Measurements from ENCODE around the gene ZSCAN31. TPM values are rescaled to one million over a fixed set of nuclear protein-coding genes. Genes with fewer than 3 reads are reported as not detected.
A peak's percentile ranks its signal among the peaks of the same experiment; 100 is the strongest.
"Not testable (repeated sequence)": the region's sequence is repeated elsewhere in the genome, so short reads cannot be mapped to it uniquely, and the experiment has no call there.

ZSCAN31 gene
- 0.56 TPM for polyA plus RNA-seq

DNA sequence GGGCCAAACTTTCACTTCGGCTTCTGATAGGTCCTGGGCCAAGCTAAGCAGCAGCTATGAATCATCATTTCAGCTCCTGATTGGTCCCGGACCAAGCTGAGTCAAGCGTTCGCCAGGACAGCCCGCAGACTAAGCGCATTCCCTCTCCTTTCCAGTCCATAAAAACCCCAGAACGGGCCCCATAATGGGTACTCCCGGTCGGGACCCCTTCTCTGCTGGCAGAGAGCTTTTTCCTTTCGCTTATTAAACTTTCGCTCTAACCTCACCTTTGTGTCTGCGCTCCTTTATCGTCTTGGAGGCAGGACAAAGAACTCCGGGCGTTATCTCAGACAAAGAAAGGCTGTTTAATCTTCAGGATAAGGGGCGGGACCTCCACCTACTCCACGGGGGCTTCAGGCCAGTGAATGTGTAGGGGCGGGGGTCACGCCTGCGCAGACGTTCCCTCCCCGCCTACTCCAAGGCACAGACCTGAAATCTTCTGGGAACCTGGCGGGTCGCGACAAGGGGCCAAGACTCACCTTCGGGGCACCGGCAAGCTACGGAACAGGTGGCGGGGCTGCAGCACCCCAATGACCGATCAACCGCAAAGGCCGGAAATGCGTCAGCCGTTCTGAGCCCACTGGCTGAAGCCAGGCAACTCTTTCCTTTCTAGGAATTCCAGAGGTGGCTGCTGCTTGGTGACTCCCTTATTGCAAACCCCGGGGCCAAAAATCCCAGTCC, at the start of gene ZSCAN31:
Gene ZSCAN31, minus strand, starts transcription at position 585 of the 720 bp plus-strand sequence. CDS start 6,465 bp downstream, outside the sequence.
- Mint-ChIP-seq H3K27ac (no peak within 1 kb of the TSS), H3K27me3 (no peaks in the 10 kb centered on the region), H3K36me3 (no peaks in the 10 kb centered on the region), H3K4me3 (peak within 1 kb of the TSS in 1 of 4 donors; percentile 29), H3K9me3 (peaks cover 0 to 11% (median 8%) of the 10 kb centered on the region in 3 donors), H3K4me1 (no peaks in the 10 kb centered on the region)

DNA sequence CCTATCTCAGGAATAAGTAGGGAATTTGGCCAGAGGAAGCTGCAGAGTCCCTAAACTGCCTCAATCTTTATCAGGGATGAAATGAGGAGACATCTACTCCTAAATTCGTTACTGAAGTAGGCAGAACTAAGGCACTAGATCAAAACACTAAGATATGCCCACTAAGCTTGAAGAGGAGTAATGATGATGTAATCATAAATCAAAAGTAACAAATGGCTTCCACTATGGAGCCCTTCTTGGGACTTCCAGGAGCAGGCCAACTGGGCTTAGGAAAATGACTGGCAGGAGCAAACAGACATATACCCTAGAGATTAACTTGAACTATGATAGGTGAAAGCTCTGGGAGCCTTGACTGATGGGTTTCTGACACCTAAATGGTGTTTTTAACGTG, 48.2 kb upstream of the ZSCAN31 start:
- Mint-ChIP-seq H3K27ac (no peak overlapping the region), H3K27me3 (no peaks in the 10 kb centered on the region), H3K36me3 (peaks cover 24% of the 10 kb centered on the region), H3K9me3 (no peaks in the 10 kb centered on the region), H3K4me3 (no peak overlapping the region), H3K4me1 (peaks cover 13 to 21% (median 15%) of the 10 kb centered on the region in 3 donors)

DNA sequence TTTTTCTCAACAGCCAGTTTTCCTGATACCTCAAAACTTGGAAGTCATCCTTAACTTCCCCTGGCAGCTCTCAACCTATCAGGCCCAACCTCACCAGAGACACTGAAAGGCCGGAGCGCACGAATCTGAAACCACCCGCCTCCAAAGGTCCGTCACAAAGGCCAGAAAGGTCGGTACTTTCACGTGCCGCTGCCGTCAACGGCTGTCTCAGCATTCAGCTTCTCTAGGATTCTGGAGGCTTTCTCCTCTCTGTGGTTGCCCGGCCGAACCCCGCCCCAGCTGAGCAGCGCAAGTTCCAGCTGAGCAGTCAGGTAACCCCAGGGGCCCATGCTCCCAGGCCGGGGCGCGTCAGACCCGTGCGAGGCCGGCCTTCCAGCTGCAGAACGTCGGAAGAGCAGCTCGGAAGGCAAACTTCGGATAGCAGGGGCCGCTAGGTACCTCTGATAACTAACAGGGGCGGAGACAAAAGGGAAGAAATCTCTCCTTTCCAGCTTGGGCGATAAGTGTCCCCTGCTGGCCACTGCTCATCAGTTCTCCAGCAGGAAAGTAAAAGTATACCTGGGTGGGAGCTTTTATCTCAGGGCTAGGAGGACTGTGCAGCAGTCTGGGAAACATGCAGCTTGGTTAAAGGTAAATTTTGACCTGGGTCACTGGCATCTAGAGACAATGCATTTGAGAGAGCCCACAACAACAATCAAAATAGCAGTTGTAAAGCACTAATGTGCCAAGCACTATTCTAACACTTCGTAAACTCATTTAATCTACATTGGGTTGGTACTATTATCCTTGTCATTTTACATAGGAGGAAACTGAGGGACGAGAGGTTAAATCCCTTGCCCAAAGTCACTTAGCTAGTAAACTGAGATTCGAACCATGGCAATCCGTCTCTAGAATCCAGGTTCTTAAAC, 47.5 kb upstream of the ZSCAN31 start:
- Mint-ChIP-seq H3K4me3 (peak overlapping the region; percentile 80 to 97 (median 90)), H3K27me3 (no peaks in the 10 kb centered on the region), H3K4me1 (peaks cover 12 to 21% (median 15%) of the 10 kb centered on the region in 3 donors), H3K9me3 (no peaks in the 10 kb centered on the region), H3K36me3 (peaks cover 24% of the 10 kb centered on the region), H3K27ac (peak overlapping the region; percentile 64 to 98 (median 73))

DNA sequence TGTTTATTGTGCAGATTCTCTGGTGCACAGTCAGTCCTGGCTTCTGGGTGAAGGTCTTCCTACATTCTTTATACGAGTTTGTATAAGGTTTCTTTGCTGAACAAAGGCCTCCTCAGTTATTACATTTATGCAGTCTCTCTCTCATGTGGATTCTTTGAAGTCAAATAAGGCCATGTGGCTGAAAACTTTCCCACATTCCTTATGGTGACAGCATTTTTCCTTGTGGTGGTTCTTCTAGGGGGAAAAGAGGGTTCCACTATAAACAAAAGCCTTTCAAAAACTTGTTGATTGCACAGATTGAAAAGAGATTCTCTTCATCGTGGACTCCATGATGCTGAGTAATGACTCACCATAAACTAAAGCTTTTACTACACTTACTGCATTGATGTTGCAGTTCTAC, 44.4 kb upstream of the ZSCAN31 start:
- no peaks in the 10 kb centered on the region for H3K27me3 Mint-ChIP-seq
- peaks cover 26% of the 10 kb centered on the region for H3K36me3 Mint-ChIP-seq
- peak overlapping the region in 1 of 4 donors; percentile 5 for H3K4me3 Mint-ChIP-seq
- H3K27ac Mint-ChIP-seq = no peak overlapping the region
- peaks cover 10 to 21% (median 15%) of the 10 kb centered on the region in 3 donors for H3K4me1 Mint-ChIP-seq
- no peaks in the 10 kb centered on the region for H3K9me3 Mint-ChIP-seq

DNA sequence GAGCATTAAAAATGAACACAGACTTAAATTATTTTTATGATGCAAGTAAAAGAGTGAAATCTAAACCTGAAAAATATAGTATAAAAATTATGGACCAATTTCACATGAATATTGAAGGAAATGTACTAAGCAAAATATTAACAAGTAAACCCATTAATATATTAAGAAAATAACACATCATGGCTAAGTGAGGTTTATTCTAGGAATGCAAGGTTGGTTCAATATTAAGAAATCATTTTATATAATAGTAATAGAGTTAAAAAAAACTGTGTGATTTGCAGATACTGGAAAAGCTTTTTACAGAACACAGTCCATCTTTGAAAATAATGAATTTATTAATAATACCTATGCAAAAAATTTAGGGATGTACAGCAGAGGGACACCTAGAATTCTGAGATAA, 42.7 kb upstream of the ZSCAN31 start:
- Mint-ChIP-seq H3K9me3 (no peaks in the 10 kb centered on the region), H3K36me3 (peaks cover 29% of the 10 kb centered on the region), H3K4me3 (no peak overlapping the region), H3K27ac (no peak overlapping the region), H3K4me1 (peaks cover 8 to 23% (median 13%) of the 10 kb centered on the region in 3 donors), H3K27me3 (no peaks in the 10 kb centered on the region)

DNA sequence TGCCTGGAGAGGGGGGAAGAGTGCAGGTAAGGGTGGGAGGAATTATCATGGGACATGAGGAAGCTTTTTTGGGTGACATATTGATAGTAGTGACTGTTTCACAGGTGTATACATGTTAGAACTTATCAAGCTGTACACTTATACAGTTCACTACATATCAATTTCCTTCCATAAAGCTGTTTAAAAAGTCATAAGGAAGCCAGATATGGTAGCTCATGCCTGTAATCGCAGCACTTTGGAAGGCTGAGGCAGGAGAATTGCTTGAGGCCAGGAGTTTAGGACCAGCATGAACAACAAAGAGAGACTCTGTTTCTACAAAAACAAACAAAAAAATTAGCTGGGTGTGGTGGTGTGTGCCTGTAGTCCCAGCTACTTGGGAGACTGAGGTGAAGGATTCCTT, 41.9 kb upstream of the ZSCAN31 start:
- Mint-ChIP-seq H3K4me3 (peak overlapping the region in 1 of 4 donors; percentile 17), H3K9me3 (no peaks in the 10 kb centered on the region), H3K36me3 (peaks cover 29% of the 10 kb centered on the region), H3K27me3 (no peaks in the 10 kb centered on the region), H3K27ac (no peak overlapping the region), H3K4me1 (peaks cover 1 to 16% (median 8%) of the 10 kb centered on the region in 3 donors)

DNA sequence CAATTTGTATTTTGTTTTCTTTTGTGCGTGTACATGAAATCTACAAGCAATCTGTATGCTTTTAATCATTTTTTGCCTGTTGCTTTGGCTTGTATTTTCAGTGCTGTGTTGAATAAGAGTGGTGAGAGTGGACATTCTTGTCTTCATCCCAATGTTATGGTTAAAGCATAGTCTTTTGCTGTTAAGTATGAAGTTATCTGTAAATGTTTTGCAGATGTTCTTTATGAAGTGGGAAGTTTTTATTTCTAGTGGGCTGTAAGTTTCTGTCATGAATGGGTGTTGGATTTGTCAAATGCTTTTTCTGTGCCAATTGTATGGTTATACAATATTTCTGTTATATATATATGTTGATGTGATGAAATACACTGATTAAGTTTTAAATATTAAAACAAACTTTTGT, 38.0 kb upstream of the ZSCAN31 start:
- Mint-ChIP-seq H3K27me3 (peaks cover 1% of the 10 kb centered on the region), H3K4me1 (peaks cover 5 to 15% (median 12%) of the 10 kb centered on the region in 3 donors), H3K4me3 (no peak overlapping the region), H3K27ac (no peak overlapping the region), H3K36me3 (peaks cover 12% of the 10 kb centered on the region), H3K9me3 (no peaks in the 10 kb centered on the region)

DNA sequence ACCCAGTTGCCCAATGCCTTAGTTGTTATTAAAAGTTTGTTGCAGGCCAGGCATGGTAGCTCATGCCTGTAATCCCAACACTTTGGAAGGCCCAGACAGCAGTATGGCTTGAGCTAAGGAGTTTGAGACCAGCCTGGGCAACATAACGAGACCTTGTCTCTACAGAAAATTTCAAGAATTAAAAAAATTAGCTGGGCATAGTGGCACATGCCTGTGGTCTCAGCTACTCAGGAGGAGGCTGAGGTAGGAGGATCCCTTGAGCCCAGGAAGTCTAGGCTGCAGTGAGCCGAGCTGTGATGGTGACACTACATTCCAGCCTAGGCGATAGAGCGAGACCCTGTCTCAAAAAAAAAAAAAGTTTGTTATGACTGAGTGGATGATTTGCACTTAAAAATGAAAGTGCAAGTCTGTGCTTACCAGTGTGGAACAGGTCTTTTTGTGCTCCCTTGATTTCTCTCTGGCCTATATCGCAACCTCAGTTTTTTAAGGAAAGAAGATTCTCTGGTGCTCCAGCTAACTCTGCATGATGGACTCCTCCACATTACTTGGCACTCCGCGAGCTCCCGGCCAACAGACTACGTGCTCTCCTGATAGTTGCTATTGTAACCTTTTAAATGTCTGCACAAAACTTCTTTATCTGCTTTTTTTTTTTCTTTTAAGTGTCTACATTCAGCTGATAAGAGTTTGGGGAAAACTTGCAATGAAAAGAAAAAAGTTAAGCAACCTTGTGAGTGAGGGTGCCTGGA, 35.9 kb upstream of the ZSCAN31 start:
- Mint-ChIP-seq H3K36me3 (peaks cover 8% of the 10 kb centered on the region), H3K9me3 (no peaks in the 10 kb centered on the region), H3K27ac (peak overlapping the region; percentile 70 to 96 (median 74)), H3K4me1 (peaks cover 18 to 25% (median 22%) of the 10 kb centered on the region in 3 donors), H3K27me3 (peaks cover 1% of the 10 kb centered on the region), H3K4me3 (peak overlapping the region in 2 of 4 donors; percentile 70 to 88)

DNA sequence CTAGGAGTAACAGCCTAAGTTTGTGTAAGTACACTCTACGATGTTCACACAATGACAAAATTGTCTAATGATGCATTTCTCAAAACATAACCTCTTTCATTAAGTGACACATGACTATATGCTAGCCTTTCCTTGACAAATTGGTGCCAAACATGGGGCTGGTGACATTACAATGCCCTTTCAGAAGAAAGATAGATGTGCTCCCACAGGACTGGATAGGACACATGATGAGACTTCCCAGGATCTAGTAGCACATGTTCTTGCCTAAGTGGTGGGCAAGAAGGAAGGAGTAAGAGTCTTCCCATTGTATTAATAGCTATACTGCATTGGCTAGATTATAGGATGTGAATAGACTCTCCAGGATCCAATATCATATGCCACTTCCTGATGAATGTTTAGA, 35.3 kb upstream of the ZSCAN31 start:
- peak overlapping the region in 1 of 4 donors; percentile 70 for H3K4me3 Mint-ChIP-seq
- H3K27me3 Mint-ChIP-seq = peaks cover 1% of the 10 kb centered on the region
- peaks cover 18 to 25% (median 22%) of the 10 kb centered on the region in 3 donors for H3K4me1 Mint-ChIP-seq
- H3K9me3 Mint-ChIP-seq = no peaks in the 10 kb centered on the region
- H3K36me3 Mint-ChIP-seq = peaks cover 8% of the 10 kb centered on the region
- H3K27ac Mint-ChIP-seq = peak overlapping the region in 2 of 3 donors; percentile 63 to 70

DNA sequence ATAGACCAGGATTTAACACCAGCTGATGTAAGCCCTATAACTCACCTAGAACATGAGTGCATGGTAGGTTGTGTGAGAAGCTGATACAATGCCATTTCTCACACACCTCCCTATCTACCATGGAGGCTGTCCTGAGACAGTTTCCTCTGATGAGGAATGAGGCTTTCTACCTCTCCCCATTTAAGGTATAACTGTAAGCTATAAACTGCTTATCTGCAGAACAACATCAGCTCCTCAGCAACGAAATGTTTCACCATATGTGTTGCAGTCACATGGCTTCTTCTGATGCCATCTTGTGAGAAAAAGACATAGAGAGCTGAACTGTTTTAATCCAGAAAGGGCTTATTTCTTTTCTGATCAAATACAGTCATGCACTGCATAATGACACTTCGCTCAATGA, 34.5 kb upstream of the ZSCAN31 start:
- Mint-ChIP-seq H3K27ac (no peak overlapping the region), H3K4me3 (no peak overlapping the region), H3K9me3 (no peaks in the 10 kb centered on the region), H3K4me1 (peaks cover 18 to 25% (median 22%) of the 10 kb centered on the region in 3 donors), H3K27me3 (peaks cover 1% of the 10 kb centered on the region), H3K36me3 (peaks cover 8% of the 10 kb centered on the region)

DNA sequence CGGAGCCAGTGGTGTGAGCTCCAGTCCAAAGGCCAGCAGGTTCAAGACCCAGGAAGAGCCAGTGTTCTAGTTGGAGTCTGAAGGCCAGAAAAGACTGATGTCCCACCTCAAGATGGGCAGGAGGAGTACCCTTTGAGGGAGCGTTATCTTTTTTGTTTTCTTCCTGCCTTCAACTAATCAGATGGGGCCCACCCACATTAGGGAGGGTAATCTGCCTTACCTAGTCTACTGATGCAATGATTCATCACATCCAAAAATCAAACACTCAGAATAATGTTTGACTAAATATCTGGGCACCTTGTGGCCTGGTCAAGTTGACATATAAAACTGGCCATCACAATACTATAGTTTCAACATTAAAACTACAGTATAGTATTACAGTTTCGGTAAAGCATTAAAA, 33.5 kb upstream of the ZSCAN31 start:
- Mint-ChIP-seq H3K4me1 (peaks cover 18 to 22% (median 22%) of the 10 kb centered on the region in 3 donors), H3K27me3 (peaks cover 1% of the 10 kb centered on the region), H3K27ac (no peak overlapping the region), H3K4me3 (no peak overlapping the region), H3K9me3 (no peaks in the 10 kb centered on the region), H3K36me3 (peaks cover 9% of the 10 kb centered on the region)

DNA sequence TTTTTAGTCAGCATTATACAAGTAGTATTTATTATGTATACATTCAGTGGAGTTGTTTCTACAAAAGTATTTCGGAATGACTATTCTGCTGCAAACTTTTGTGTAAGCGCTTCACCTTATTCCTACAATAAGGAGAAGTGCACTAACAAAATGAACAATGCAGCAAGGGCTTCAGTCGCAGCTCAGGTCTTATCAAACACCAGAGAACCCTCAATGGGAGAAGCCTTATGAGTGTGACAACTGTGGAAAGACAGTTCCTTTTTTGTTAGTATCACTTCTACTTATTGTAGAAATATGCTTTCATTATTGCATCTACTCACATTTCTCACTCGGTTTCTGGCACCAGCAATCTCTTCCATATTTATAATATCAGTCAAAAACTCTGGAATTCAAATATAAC, 32.6 kb upstream of the ZSCAN31 start:
- H3K27me3 Mint-ChIP-seq = peaks cover 1% of the 10 kb centered on the region
- H3K36me3 Mint-ChIP-seq = peaks cover 9% of the 10 kb centered on the region
- no peak overlapping the region for H3K27ac Mint-ChIP-seq
- H3K9me3 Mint-ChIP-seq = no peaks in the 10 kb centered on the region
- peaks cover 18 to 22% (median 22%) of the 10 kb centered on the region in 3 donors for H3K4me1 Mint-ChIP-seq
- no peak overlapping the region for H3K4me3 Mint-ChIP-seq

DNA sequence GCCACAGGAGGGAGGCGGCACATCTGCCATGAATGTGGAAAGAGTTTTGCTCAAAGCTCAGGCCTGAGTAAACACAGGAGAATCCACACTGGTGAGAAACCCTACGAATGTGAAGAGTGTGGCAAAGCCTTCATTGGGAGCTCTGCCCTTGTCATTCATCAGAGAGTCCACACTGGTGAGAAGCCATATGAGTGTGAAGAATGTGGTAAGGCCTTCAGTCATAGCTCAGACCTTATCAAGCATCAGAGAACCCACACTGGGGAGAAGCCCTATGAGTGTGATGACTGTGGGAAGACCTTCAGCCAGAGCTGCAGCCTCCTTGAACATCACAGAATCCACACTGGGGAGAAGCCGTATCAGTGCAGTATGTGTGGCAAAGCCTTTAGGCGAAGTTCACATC, 29.6 kb upstream of the ZSCAN31 start:
- not testable (repeated sequence) for H3K27me3 Mint-ChIP-seq, H3K27ac Mint-ChIP-seq, H3K9me3 Mint-ChIP-seq
- Mint-ChIP-seq H3K4me3 (peak overlapping the region in 2 of 4 donors; percentile 18 to 49), H3K36me3 (peaks cover 20% of the 10 kb centered on the region), H3K4me1 (peaks cover 10 to 15% (median 10%) of the 10 kb centered on the region in 3 donors)

DNA sequence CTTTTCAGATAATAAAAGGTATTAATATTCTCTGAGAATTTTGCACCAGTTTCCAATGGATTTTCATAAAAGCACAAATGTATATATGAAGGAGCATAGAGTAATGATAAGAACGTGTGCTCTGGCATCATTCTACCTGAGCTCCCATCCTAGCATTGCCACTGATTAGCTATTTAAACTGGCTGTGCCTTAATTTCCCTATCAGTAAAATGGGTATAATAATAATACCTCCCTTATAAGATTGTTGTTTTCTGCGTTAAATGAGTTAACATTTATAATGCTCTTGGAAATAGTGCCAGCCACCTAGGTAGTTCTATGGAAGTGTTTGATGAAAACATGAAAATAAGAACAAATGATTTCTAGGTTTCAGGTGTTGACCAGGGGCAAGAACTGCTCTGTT, 25.0 kb upstream of the ZSCAN31 start:
- H3K9me3 Mint-ChIP-seq = no peaks in the 10 kb centered on the region
- H3K4me3 Mint-ChIP-seq = no peak overlapping the region
- peaks cover 18% of the 10 kb centered on the region for H3K36me3 Mint-ChIP-seq
- H3K27me3 Mint-ChIP-seq = no peaks in the 10 kb centered on the region
- H3K27ac Mint-ChIP-seq = no peak overlapping the region
- peaks cover 3 to 5% (median 4%) of the 10 kb centered on the region in 3 donors for H3K4me1 Mint-ChIP-seq

DNA sequence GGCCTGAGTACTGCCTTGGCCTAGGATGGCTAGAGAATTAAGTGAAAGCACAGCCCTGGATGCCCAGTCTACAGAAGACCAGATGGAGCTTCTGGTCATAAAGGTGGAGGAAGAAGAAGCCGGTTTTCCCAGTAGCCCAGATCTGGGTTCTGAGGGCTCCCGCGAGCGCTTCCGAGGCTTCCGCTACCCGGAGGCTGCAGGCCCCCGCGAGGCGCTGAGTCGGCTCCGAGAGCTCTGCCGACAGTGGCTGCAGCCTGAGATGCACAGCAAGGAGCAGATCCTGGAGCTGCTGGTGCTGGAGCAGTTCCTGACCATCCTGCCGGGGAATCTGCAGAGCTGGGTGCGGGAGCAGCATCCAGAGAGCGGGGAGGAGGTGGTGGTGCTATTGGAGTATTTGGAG, 23.6 kb upstream of the ZSCAN31 start:
- Mint-ChIP-seq H3K4me1 (peaks cover 10 to 11% (median 11%) of the 10 kb centered on the region in 3 donors), H3K36me3 (peaks cover 12% of the 10 kb centered on the region)
- H3K4me3 Mint-ChIP-seq, H3K9me3 Mint-ChIP-seq, H3K27me3 Mint-ChIP-seq, H3K27ac Mint-ChIP-seq: not testable (repeated sequence)

Data from IgD-negative memory B cell (primary cell).